Activated naive CD4-positive, alpha-beta T cell treated with anti-CD3 and anti-CD28 coated beads, Interleukin-2, amount 50 U/mL, for 24 hours (primary cell): ENCODE data around the gene IER5.
"Not testable (repeated sequence)": the region's sequence is repeated elsewhere in the genome, so short reads cannot be mapped to it uniquely, and the experiment has no call there.

ENCODE experiments used
- H3K27ac Mint-ChIP-seq: one replicate; pipeline ENCODE4 v1.8.0; 2021; ENCODE audit warnings: mild to moderate bottlenecking, mixed read lengths
- H3K27me3 Mint-ChIP-seq: one replicate; pipeline ENCODE4 v1.8.0; 2021; ENCODE audit warnings: mixed read lengths
- H3K36me3 Mint-ChIP-seq: one replicate; pipeline ENCODE4 v1.8.0; 2021; ENCODE audit warnings: mixed read lengths
- H3K4me1 Mint-ChIP-seq: one replicate; pipeline ENCODE4 v1.8.0; 2021; ENCODE audit warnings: mixed read lengths
- H3K4me3 Mint-ChIP-seq: one replicate; pipeline ENCODE4 v1.8.0; 2021; ENCODE audit warnings: mild to moderate bottlenecking, mixed read lengths
- H3K9me3 Mint-ChIP-seq: one replicate; pipeline ENCODE4 v1.8.0; 2021; ENCODE audit warnings: mixed read lengths

IER5 gene

GRCh38 chr1:181088079-181089016, at the start of gene IER5:
Gene IER5 (plus strand): TSS chr1:181088700. CDS start chr1:181088903, 203 bp downstream.
- Mint-ChIP-seq H3K27ac (peak within 1 kb of the TSS; percentile 99), H3K27me3 (no peaks in the 10 kb centered on the region), H3K9me3 (no peaks in the 10 kb centered on the region), H3K4me3 (peak within 1 kb of the TSS; percentile 98), H3K36me3 (peaks cover 24% of the 10 kb centered on the region), H3K4me1 (peaks cover 46% of the 10 kb centered on the region)

- peaks cover 3% of the 10 kb centered on the region for H3K36me3 Mint-ChIP-seq
- H3K4me1 Mint-ChIP-seq = peaks cover 82% of the 10 kb centered on the region
- peak overlapping the region; percentile 30 for H3K27ac Mint-ChIP-seq
- H3K9me3 Mint-ChIP-seq = no peaks in the 10 kb centered on the region
- H3K4me3 Mint-ChIP-seq = no peak overlapping the region
- no peaks in the 10 kb centered on the region for H3K27me3 Mint-ChIP-seq
These were observed 48.1 kb upstream of the IER5 start for GRCh38 chr1:181040284-181040865.

GRCh38 chr1:181043025-181043888, 45.2 kb upstream of the IER5 start:
- Mint-ChIP-seq H3K4me1 (peaks cover 58% of the 10 kb centered on the region), H3K4me3 (no peak overlapping the region), H3K36me3 (peaks cover 8% of the 10 kb centered on the region), H3K27ac (peak overlapping the region; percentile 53), H3K9me3 (no peaks in the 10 kb centered on the region), H3K27me3 (no peaks in the 10 kb centered on the region)

GRCh38 chr1:181044449-181044966, 44.0 kb upstream of the IER5 start:
- H3K9me3 Mint-ChIP-seq = no peaks in the 10 kb centered on the region
- H3K4me3 Mint-ChIP-seq = peak overlapping the region; percentile 43
- H3K27me3 Mint-ChIP-seq = no peaks in the 10 kb centered on the region

GRCh38 chr1:181045946-181046345, 42.6 kb upstream of the IER5 start:
- not testable (repeated sequence) for H3K9me3 Mint-ChIP-seq, H3K36me3 Mint-ChIP-seq, H3K4me3 Mint-ChIP-seq, H3K27ac Mint-ChIP-seq, H3K27me3 Mint-ChIP-seq
- peaks cover 37% of the 10 kb centered on the region for H3K4me1 Mint-ChIP-seq

More at GRCh38 chr1:181044449-181044966, 44.0 kb upstream of the IER5 start:
- Mint-ChIP-seq H3K4me1 (peaks cover 47% of the 10 kb centered on the region), H3K27ac (peak overlapping the region; percentile 53), H3K36me3 (peaks cover 8% of the 10 kb centered on the region)

- peaks cover 13% of the 10 kb centered on the region for H3K4me1 Mint-ChIP-seq
- no peaks in the 10 kb centered on the region for H3K27me3 Mint-ChIP-seq
- H3K36me3 Mint-ChIP-seq = peaks cover 9% of the 10 kb centered on the region
- H3K27ac Mint-ChIP-seq = no peak overlapping the region
- H3K9me3 Mint-ChIP-seq = no peaks in the 10 kb centered on the region
- H3K4me3 Mint-ChIP-seq = no peak overlapping the region
These were observed 39.1 kb upstream of the IER5 start for GRCh38 chr1:181049378-181049777.

GRCh38 chr1:181050922-181051321, 37.6 kb upstream of the IER5 start:
- Mint-ChIP-seq H3K4me3 (no peak overlapping the region), H3K27ac (no peak overlapping the region)

GRCh38 chr1:181056560-181056959, 31.9 kb upstream of the IER5 start:
- Mint-ChIP-seq H3K27me3 (no peaks in the 10 kb centered on the region), H3K27ac (no peak overlapping the region), H3K4me3 (no peak overlapping the region), H3K36me3 (peaks cover 39% of the 10 kb centered on the region), H3K9me3 (no peaks in the 10 kb centered on the region), H3K4me1 (peaks cover 9% of the 10 kb centered on the region)

More at GRCh38 chr1:181050922-181051321, 37.6 kb upstream of the IER5 start:
- Mint-ChIP-seq H3K4me1 (peaks cover 5% of the 10 kb centered on the region), H3K36me3 (peaks cover 16% of the 10 kb centered on the region), H3K27me3 (no peaks in the 10 kb centered on the region), H3K9me3 (no peaks in the 10 kb centered on the region)

GRCh38 chr1:181057079-181057478, 31.4 kb upstream of the IER5 start:
- no peaks in the 10 kb centered on the region for H3K9me3 Mint-ChIP-seq
- peaks cover 39% of the 10 kb centered on the region for H3K36me3 Mint-ChIP-seq
- H3K27me3 Mint-ChIP-seq = no peaks in the 10 kb centered on the region
- no peak overlapping the region for H3K27ac Mint-ChIP-seq
- no peak overlapping the region for H3K4me3 Mint-ChIP-seq
- peaks cover 15% of the 10 kb centered on the region for H3K4me1 Mint-ChIP-seq

- Mint-ChIP-seq H3K27me3 (no peaks in the 10 kb centered on the region), H3K27ac (no peak overlapping the region), H3K36me3 (peaks cover 37% of the 10 kb centered on the region), H3K4me1 (peaks cover 28% of the 10 kb centered on the region), H3K4me3 (no peak overlapping the region), H3K9me3 (no peaks in the 10 kb centered on the region)
These were observed 29.1 kb upstream of the IER5 start for GRCh38 chr1:181059435-181059834.

- H3K9me3 Mint-ChIP-seq = no peaks in the 10 kb centered on the region
- no peak overlapping the region for H3K27ac Mint-ChIP-seq
- peaks cover 28% of the 10 kb centered on the region for H3K4me1 Mint-ChIP-seq
- peaks cover 35% of the 10 kb centered on the region for H3K36me3 Mint-ChIP-seq
- no peak overlapping the region for H3K4me3 Mint-ChIP-seq
- H3K27me3 Mint-ChIP-seq = no peaks in the 10 kb centered on the region
These were observed 28.4 kb upstream of the IER5 start for GRCh38 chr1:181060066-181060465.

GRCh38 chr1:181060947-181061346, 27.6 kb upstream of the IER5 start:
- H3K27me3 Mint-ChIP-seq, H3K9me3 Mint-ChIP-seq, H3K4me3 Mint-ChIP-seq: not testable (repeated sequence)
- Mint-ChIP-seq H3K4me1 (peaks cover 28% of the 10 kb centered on the region), H3K36me3 (peaks cover 28% of the 10 kb centered on the region), H3K27ac (peak overlapping the region; percentile 23)

GRCh38 chr1:181061487-181061886, 27.0 kb upstream of the IER5 start:
- Mint-ChIP-seq H3K4me1 (peaks cover 28% of the 10 kb centered on the region), H3K27ac (peak overlapping the region; percentile 23), H3K9me3 (no peaks in the 10 kb centered on the region), H3K4me3 (no peak overlapping the region), H3K27me3 (no peaks in the 10 kb centered on the region), H3K36me3 (peaks cover 28% of the 10 kb centered on the region)

GRCh38 chr1:181061891-181062835, 26.3 kb upstream of the IER5 start:
- H3K9me3 Mint-ChIP-seq = no peaks in the 10 kb centered on the region
- H3K27ac Mint-ChIP-seq = peak overlapping the region; percentile 79
- H3K27me3 Mint-ChIP-seq = no peaks in the 10 kb centered on the region
- peak overlapping the region; percentile 75 for H3K4me3 Mint-ChIP-seq
- peaks cover 26% of the 10 kb centered on the region for H3K36me3 Mint-ChIP-seq
- peaks cover 25% of the 10 kb centered on the region for H3K4me1 Mint-ChIP-seq
